SKM-1 treated with dmso at 0.1 percent for 144 hours (cell line): ENCODE measurements around the gene SUV39H1.
"Not testable (repeated sequence)": the region's sequence is repeated elsewhere in the genome, so short reads cannot be mapped to it uniquely, and the experiment has no call there.

Experiments
- DNase-seq: peaks from one replicate; lab custom pipeline; 2025; ENCODE audit not compliant: unreplicated experiment; lab: John Stamatoyannopoulos, UW

SUV39H1 gene

GRCh38 chrX:48685416-48685815 lies 11.1 kb upstream of the SUV39H1 start:
- DNase-seq, result no peak

- no peak for DNase-seq
Measured at GRCh38 chrX:48688531-48689150, 7.9 kb upstream of the SUV39H1 start.

GRCh38 chrX:48689208-48689920 lies 7.2 kb upstream of the SUV39H1 start:
- no peak for DNase-seq

GRCh38 chrX:48691746-48692145 lies 4.8 kb upstream of the SUV39H1 start:
- not testable (repeated sequence) for DNase-seq

- no peak for DNase-seq
Measured at GRCh38 chrX:48694776-48695533, 1.6 kb upstream of the SUV39H1 start.

- no peak for DNase-seq
Measured at GRCh38 chrX:48695534-48695896, 1.0 kb upstream of the SUV39H1 start.

- no peak for DNase-seq
Measured at GRCh38 chrX:48695925-48696300, 621 bp upstream of the SUV39H1 start.

- no peak for DNase-seq
Measured at GRCh38 chrX:48696909-48697727, 584 bp downstream of the SUV39H1 start.

- no peak for DNase-seq
Measured at GRCh38 chrX:48698306-48698705, 1.8 kb downstream of the SUV39H1 start.

- DNase-seq, result no peak
Measured at GRCh38 chrX:48700246-48700645, 3.7 kb downstream of the SUV39H1 start.

GRCh38 chrX:48700951-48701653 lies 4.6 kb downstream of the SUV39H1 start:
- no peak for DNase-seq

- DNase-seq, result no peak
Measured at GRCh38 chrX:48702032-48702431, 5.5 kb downstream of the SUV39H1 start.

- no peak for DNase-seq
Measured at GRCh38 chrX:48702716-48703115, 6.2 kb downstream of the SUV39H1 start.

- DNase-seq, result no peak
Measured at GRCh38 chrX:48703228-48703627, 6.7 kb downstream of the SUV39H1 start.

- DNase-seq, result no peak
Measured at GRCh38 chrX:48703642-48704481, 7.3 kb downstream of the SUV39H1 start.

GRCh38 chrX:48705871-48706270 lies 9.3 kb downstream of the SUV39H1 start:
- no peak for DNase-seq

- DNase-seq, result no peak
Measured at GRCh38 chrX:48709522-48710112, 13.1 kb downstream of the SUV39H1 start.

GRCh38 chrX:48711162-48711928 lies 14.8 kb downstream of the SUV39H1 start:
- no peak for DNase-seq
